ENCODE data around the gene RBM12. TPM values are rescaled to one million over a fixed set of nuclear protein-coding genes. Genes with fewer than 3 reads are reported as not detected.

The RBM12 gene
- total and polyA plus RNA-seq, 2 of the 8 experiments (the other 6 are each of a cell fraction or from before 2014, with no cell fraction given) = 187 to 214 TPM

DNA sequence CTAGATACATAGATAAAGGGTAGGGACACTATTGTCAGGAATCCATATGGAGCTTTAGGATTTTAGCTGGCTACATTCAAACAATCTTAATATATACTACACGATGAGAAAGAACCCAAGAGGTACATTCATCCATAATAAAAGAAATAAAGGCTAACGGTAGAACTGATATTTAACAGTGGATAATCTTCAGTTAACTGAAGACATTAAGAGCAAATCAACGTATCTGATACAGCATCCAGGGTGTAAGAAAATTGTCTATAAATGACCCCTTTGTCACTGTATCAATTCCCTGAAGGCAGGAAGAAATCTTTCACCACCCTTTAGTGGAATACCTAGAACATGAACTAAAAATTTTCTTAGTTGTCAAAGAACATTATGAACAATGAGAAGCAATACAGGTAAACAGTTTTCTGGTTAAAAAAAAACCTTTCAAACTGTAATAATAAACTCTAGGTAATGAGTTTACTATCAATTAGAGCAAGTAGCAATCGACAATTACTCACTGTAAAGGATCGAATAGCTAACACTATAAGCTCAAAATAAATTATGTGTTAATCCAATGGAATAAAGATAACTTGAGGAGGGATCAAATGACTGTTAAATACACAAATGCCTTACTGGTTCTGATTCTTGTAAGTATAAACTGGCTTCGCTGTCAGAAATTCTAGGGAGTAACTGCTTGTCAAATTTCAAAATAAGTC lies 46.3 kb upstream of the RBM12 start:
- no peak overlapping the region for H3K27ac ChIP-seq (ENCODE audit: low read depth, low read length)
- H3K79me2 ChIP-seq (ENCODE audit: control insufficient read depth in 1 of 2, insufficient read depth in 2 of 2, low read length in 2 of 2) = peaks cover 0 to 50% of the 10 kb centered on the region in 2 experiments; a peak in 2 of 4 replicates

More for the DNA sequence above, 46.3 kb upstream of the RBM12 start:
- H2AK5ac ChIP-seq (ENCODE audit: low read depth, low read length) = no peak overlapping the region
- H4K20me1 ChIP-seq (replicated peaks in 1 of 2; ENCODE audit: control insufficient read depth in 1 of 2, insufficient read depth in 2 of 2, low read length in 2 of 2) = peaks cover 6 to 8% of the 10 kb centered on the region in 2 experiments
- no peak overlapping the region for H3K9ac ChIP-seq (replicated peaks in 1 of 4; ENCODE audit: extremely low read depth in 1 of 4, low read depth in 3 of 4, low read length in 3 of 4)
- no peak overlapping the region for H2AFZ ChIP-seq (ENCODE audit: low read length)
- no peak overlapping the region for H4K8ac ChIP-seq (ENCODE audit: extremely low read depth, insufficient read depth, low read length)
- no peak for DNase-seq (ENCODE audit: low read depth in 1 of 2, low spot score in 2 of 2)
- no peak overlapping the region for H2BK5ac ChIP-seq (ENCODE audit: low read depth, low read length)
- H2BK20ac ChIP-seq (ENCODE audit: low read length) = no peak overlapping the region
- H2BK12ac ChIP-seq (ENCODE audit: low read depth, low read length) = no peak overlapping the region
- H3K79me1 ChIP-seq (ENCODE audit: low read depth, low read length) = 0 out of 2 replicates have a peak, but pooled peaks cover 3% of the 10 kb centered on the region
- H3K23me2 ChIP-seq (ENCODE audit: low read depth, low read length) = no peaks in the 10 kb centered on the region
- H3K9me3 ChIP-seq (ENCODE audit: insufficient read depth in 2 of 2, low read depth in 1 of 2, low read length in 1 of 2) = no peaks in the 10 kb centered on the region
- 95% methylated on average over 6 of the region's 6 CpGs; no CpG with 5 or more reads in 1 of the 2 experiments for WGBS, 2 experiments (ENCODE audit: extremely low coverage in 1 of 2, insufficient coverage in 1 of 2, insufficient read length in 1 of 2, insufficient replicate concordance in 2 of 2, low coverage in 1 of 2, low lambda C conversion rate in 2 of 2, missing lambda C conversion rate in 1 of 2)
- H3K36me3 ChIP-seq (ENCODE audit: control insufficient read depth in 2 of 4, insufficient read depth in 4 of 4, low read length in 3 of 4) = peaks cover 24 to 99% (median 78%) of the 10 kb centered on the region in 4 experiments
- no peaks in the 10 kb centered on the region for H3K27me3 ChIP-seq (replicated peaks in 1 of 4; ENCODE audit: control insufficient read depth in 3 of 4, extremely low read depth in 1 of 4, insufficient read depth in 3 of 4, low read length in 3 of 4)
- TF ChIP-seq RXRA (IDR thresholded peaks at IDR 0.05; ENCODE audit: insufficient read depth, low read depth, low read length) (no peak), SIRT6 (IDR thresholded peaks at IDR 0.05; ENCODE audit: low read length) (no peak), NANOG (IDR thresholded peaks at IDR 0.05; ENCODE audit: insufficient read depth, low read depth, low read length, poor library complexity, severe bottlenecking) (no peak), KDM1A (IDR thresholded peaks at IDR 0.05; ENCODE audit: borderline replicate concordance, low read length) (no peak), HDAC2 (IDR thresholded peaks at IDR 0.05; ENCODE audit: borderline replicate concordance in 1 of 2, low read depth in 2 of 2, low read length in 2 of 2) (no peak), E2F6 (IDR thresholded peaks at IDR 0.05) (no peak), RFX5 (IDR thresholded peaks at IDR 0.05; ENCODE audit: borderline replicate concordance, low read depth, low read length) (no peak), CHD2 (IDR thresholded peaks at IDR 0.05; ENCODE audit: low read length) (no peak), SP4 (IDR thresholded peaks at IDR 0.05; ENCODE audit: low read length) (no peak), JUN (IDR thresholded peaks at IDR 0.05; ENCODE audit: low read depth, low read length) (no peak)
- H3K4ac ChIP-seq (replicated peaks; ENCODE audit: insufficient read length, low read depth, low read length) = no peak overlapping the region
- H3K4me2 ChIP-seq (ENCODE audit: insufficient read depth in 1 of 2, low read depth in 2 of 2, low read length in 2 of 2) = no peak overlapping the region
- FAIRE-seq = no peak
- ChIA-PET CTCF (ENCODE audit: partially characterized antibody) (interaction anchor here (0.7 to 2.0 kb wide), 5 partner anchors 9 to 498 kb away, joined by 3 to 8 read pairs (median 3); partner anchors contain the start of gene RBM39), POLR2A (ENCODE audit: partially characterized antibody) (interaction anchor here (40.1 to 45.3 kb wide), 2 partner anchors 7 to 19 kb away, joined by 2341 read pairs; partner anchors contain the start of genes NFS1, RBM39 and ROMO1)
- H4K91ac ChIP-seq (replicated peaks; ENCODE audit: insufficient read length, low read length) = no peak overlapping the region
- no peak overlapping the region for H2BK120ac ChIP-seq (replicated peaks; ENCODE audit: low read depth, low read length)
- H3K4me1 ChIP-seq (replicated peaks in 1 of 4; ENCODE audit: control insufficient read depth in 3 of 4, insufficient read depth in 4 of 4, low read length in 3 of 4) = no peaks in the 10 kb centered on the region
- H3K18ac ChIP-seq (ENCODE audit: extremely low read depth, low read length) = no peak overlapping the region
- no peak overlapping the region for H3K4me3 ChIP-seq (ENCODE audit: extremely low read depth in 1 of 4, insufficient read depth in 2 of 4, low read depth in 3 of 4, low read length in 4 of 4)
- H3K23ac ChIP-seq (ENCODE audit: insufficient read length) = no peak overlapping the region
- H4K5ac ChIP-seq (ENCODE audit: insufficient read length, low read depth, low read length) = no peak overlapping the region
- H3K56ac ChIP-seq (replicated peaks; ENCODE audit: insufficient read length, low read depth, low read length) = no peak overlapping the region
- H3K14ac ChIP-seq (ENCODE audit: insufficient read length) = no peak overlapping the region
- H2BK15ac ChIP-seq (ENCODE audit: low read length) = no peak overlapping the region
